IMR-90 (cell line): ENCODE measurements around the gene SCLY. TPM values are rescaled to one million over a fixed set of nuclear protein-coding genes. Genes with fewer than 3 reads are reported as not detected.

Source experiments
- ATAC-seq: fragments of 200-7000 bp; cut with Tn5 transposase; 2 replicates; pipeline ENCODE4 v1.9.1; 2020; ENCODE audit warnings: low read depth, mild to moderate bottlenecking, moderate library complexity
- BruUV-seq: library from RNA; stranded (reverse); fragments of 400-500 nt; replicated peaks from 2 replicates; lab custom pipeline; 2021; lab: Mats Ljungman, UMichigan
- CTCF ChIA-PET: fragments of 300-600 bp; formaldehyde crosslinking; extraction: SDS; loops from one replicate; lab custom pipeline; 2021; ENCODE audit warnings: antibody characterized with exemption; lab: Yijun Ruan, JAX
- POLR2A ChIA-PET: fragments of 300-600 bp; sonication (Branson Sonifier 250); formaldehyde crosslinking; loops from one replicate; lab custom pipeline; 2022; ENCODE audit warnings: antibody characterized with exemption; ENCODE audit not compliant: unreplicated experiment; lab: Charles Lee
- DNase-seq: peaks from one replicate; pipeline ENCODE4 v3.0.0; 2013
- H2AFZ ChIP-seq: replicated peaks from 2 replicates; pipeline ENCODE3; 2013; ENCODE audit warnings: low read length, mild to moderate bottlenecking; ENCODE audit not compliant: poor library complexity
- H2AK5ac ChIP-seq: 2 replicates; pipeline ENCODE4 v1.6.1; 2013; ENCODE audit warnings: low read depth, low read length, inconsistent platforms
- H2AK9ac ChIP-seq: replicated peaks from 2 replicates; pipeline ENCODE3; 2013; ENCODE audit warnings: mild to moderate bottlenecking, low read depth, low read length, moderate library complexity; ENCODE audit not compliant: poor library complexity
- H2BK120ac ChIP-seq: 2 replicates; pipeline ENCODE4 v1.6.1; 2013; ENCODE audit warnings: low read depth, low read length, inconsistent platforms
- H2BK15ac ChIP-seq: 3 replicates; pipeline ENCODE4 v1.6.1; 2013; ENCODE audit warnings: low read depth, low read length, inconsistent platforms
- H2BK20ac ChIP-seq: 2 replicates; pipeline ENCODE4 v1.6.1; 2013; ENCODE audit warnings: low read depth, mild to moderate bottlenecking, inconsistent platforms, low read length, moderate library complexity
- H2BK5ac ChIP-seq: 2 replicates; pipeline ENCODE4 v1.6.1; 2013; ENCODE audit warnings: mild to moderate bottlenecking, low read depth, low read length, inconsistent platforms; ENCODE audit not compliant: poor library complexity, severe bottlenecking
- H3K14ac ChIP-seq: replicated peaks from 2 replicates; pipeline ENCODE4 v1.6.1; 2013; ENCODE audit warnings: low read depth, low read length, inconsistent platforms
- H3K18ac ChIP-seq: 2 replicates; pipeline ENCODE4 v1.6.1; 2013; ENCODE audit warnings: low read depth, low read length, control low read depth
- H3K23ac ChIP-seq: 2 replicates; pipeline ENCODE4 v1.6.1; 2013; ENCODE audit warnings: low read depth, low read length, inconsistent platforms
- H3K27ac ChIP-seq: 2 replicates; pipeline ENCODE4 v1.5.1; 2013; ENCODE audit warnings: mild to moderate bottlenecking, control low read depth, low read length; ENCODE audit not compliant: insufficient read depth
- H3K27me3 ChIP-seq: 2 replicates; pipeline ENCODE4 v1.6.1; 2013; ENCODE audit warnings: low read length; ENCODE audit not compliant: control insufficient read depth, insufficient read depth
- H3K36me3 ChIP-seq: 2 replicates; pipeline ENCODE4 v1.6.1; 2013; ENCODE audit warnings: low read length, mixed read lengths; ENCODE audit not compliant: control insufficient read depth, insufficient read depth
- H3K4ac ChIP-seq: 2 replicates; pipeline ENCODE4 v1.6.1; 2013; ENCODE audit warnings: low read depth, low read length, inconsistent platforms
- H3K4me1 ChIP-seq: 2 replicates; pipeline ENCODE4 v1.6.1; 2013; ENCODE audit warnings: low read length, mixed read lengths; ENCODE audit not compliant: control insufficient read depth, insufficient read depth
- H3K4me2 ChIP-seq: 2 replicates; pipeline ENCODE4 v1.6.1; 2013; ENCODE audit warnings: low read depth, mild to moderate bottlenecking, control low read depth, low read length, moderate library complexity
- H3K4me3 ChIP-seq: 2 replicates; pipeline ENCODE4 v1.5.1; 2013; ENCODE audit warnings: low read depth, mild to moderate bottlenecking, control low read depth, low read length, moderate library complexity; ENCODE audit not compliant: insufficient read depth
- H3K56ac ChIP-seq: 2 replicates; pipeline ENCODE4 v1.6.1; 2013; ENCODE audit warnings: low read length, inconsistent platforms; ENCODE audit not compliant: insufficient read depth; ENCODE audit errors: extremely low read depth
- H3K79me1 ChIP-seq, 2 experiments: 2 replicates each; pipeline ENCODE4 v1.6.1; 2013; ENCODE audit warnings: low read length in 2 of 2, inconsistent platforms in 1 of 2, low read depth in 1 of 2
- H3K9ac ChIP-seq: 2 replicates; pipeline ENCODE4 v1.6.1; 2013; ENCODE audit warnings: low read depth, low read length, control low read depth
- H3K9me1 ChIP-seq: 2 replicates; pipeline ENCODE4 v1.6.1; 2013; ENCODE audit warnings: low read length, inconsistent platforms; ENCODE audit not compliant: insufficient read depth
- H3K9me3 ChIP-seq: 2 replicates; pipeline ENCODE4 v1.6.1; 2013; ENCODE audit warnings: low read length; ENCODE audit not compliant: control insufficient read depth, insufficient read depth
- H4K20me1 ChIP-seq: 2 replicates; pipeline ENCODE4 v1.6.1; 2013; ENCODE audit warnings: low read length, inconsistent platforms; ENCODE audit not compliant: insufficient read depth
- H4K5ac ChIP-seq: 2 replicates; pipeline ENCODE4 v1.6.1; 2013; ENCODE audit warnings: mild to moderate bottlenecking, low read depth, low read length, control low read depth
- H4K8ac ChIP-seq, 2 experiments: 2 replicates each; pipeline ENCODE4 v1.6.1; 2013; ENCODE audit warnings: low read depth in 2 of 2, low read length in 2 of 2, control low read depth in 1 of 2, inconsistent platforms in 1 of 2
- H4K91ac ChIP-seq: 2 replicates; pipeline ENCODE4 v1.6.1; 2013; ENCODE audit warnings: low read depth, low read length, inconsistent platforms; ENCODE audit not compliant: insufficient read depth
- BHLHE40 ChIP-seq: fragments of 150-350 bp; IDR thresholded peaks from 2 replicates; pipeline ENCODE4 v1.6.1; 2016; ENCODE audit warnings: mild to moderate bottlenecking, low read depth, low read length
- FOS ChIP-seq: fragments of 150-350 bp; IDR thresholded peaks from 2 replicates; pipeline ENCODE4 v1.6.1; 2016; ENCODE audit warnings: low read depth, low read length
- MAFK ChIP-seq: IDR thresholded peaks from 2 replicates; pipeline ENCODE4 v1.6.1; 2012; ENCODE audit warnings: low read depth, low read length, improper control_type of control experiment
- MAZ ChIP-seq: IDR thresholded peaks from 2 replicates; pipeline ENCODE4 v1.6.1; 2012; ENCODE audit warnings: low read depth, mild to moderate bottlenecking, low read length, improper control_type of control experiment, moderate library complexity, borderline replicate concordance
- NFE2L2 ChIP-seq: fragments of 150-350 bp; IDR thresholded peaks from 2 replicates; pipeline ENCODE4 v1.6.1; 2016; ENCODE audit warnings: low read depth, mild to moderate bottlenecking, low read length
- POLR2A ChIP-seq: IDR thresholded peaks from 2 replicates; pipeline ENCODE4 v1.6.1; 2012; ENCODE audit warnings: mild to moderate bottlenecking, low read depth, low read length
- RAD21 ChIP-seq: IDR thresholded peaks from 2 replicates; pipeline ENCODE4 v1.6.1; 2012; ENCODE audit warnings: low read length, improper control_type of control experiment
- RCOR1 ChIP-seq: IDR thresholded peaks from 2 replicates; pipeline ENCODE4 v1.6.1; 2012; ENCODE audit warnings: mild to moderate bottlenecking, low read length, improper control_type of control experiment; ENCODE audit not compliant: insufficient replicate concordance
- RFX5 ChIP-seq: IDR thresholded peaks from 2 replicates; pipeline ENCODE4 v1.8.0; 2012; ENCODE audit warnings: low read depth, mild to moderate bottlenecking, low read length, moderate library complexity
- WGBS, 2 experiments: methylation state at CpG; one replicate each; pipeline versions ENCODE4 v1.1.5 to v1.1.7; 2013; ENCODE audit warnings: missing lambda C conversion rate in 2 of 2; ENCODE audit not compliant: insufficient read length in 1 of 2; ENCODE audit errors: extremely low coverage in 2 of 2; 5-methylcytosine and 5-hydroxymethylcytosine counted together
- dilution Hi-C: fragments of 300-500 bp; cut with HindIII; formaldehyde crosslinking; loops from one replicate; pipeline ENCODE4 v1.14.3; 2018; ENCODE audit warnings: low sequenced_read_pairs; ENCODE audit not compliant: unreplicated experiment
- in situ Hi-C: fragments of 300-500 bp; cut with MboI; formaldehyde crosslinking; loops from 3 replicates; pipeline ENCODE4 v1.14.3; 2019; ENCODE audit warnings: low sequenced_read_pairs, inconsistent platforms, mixed read lengths
- intact Hi-C: fragments of 100-400 bp; cut with micrococcal nuclease; formaldehyde crosslinking; loops from 2 replicates; pipeline ENCODE4 v1.10.0; 2022
- polyA plus RNA-seq, 3 experiments: library from polyadenylated mRNA; depleted of rRNA; stranded (reverse); fragments of >200 nt; gene quantifications; 2 replicates each; pipeline ENCODE4 v1.2.3, GENCODE V29; 2012; ENCODE audit warnings: low replicate concordance in 1 of 3
- total RNA-seq: library from RNA; depleted of rRNA; stranded (reverse); fragments of >200 nt; gene quantifications from 2 replicates; pipeline ENCODE4 v1.2.3, GENCODE V29; 2012
- TF ChIP-seq, protein P1 (sequence below): fragments of 150-350 bp; IDR thresholded peaks from 2 replicates; pipeline ENCODE4 v1.6.1; 2016; ENCODE audit warnings: low read depth, mild to moderate bottlenecking, low read length, moderate library complexity, borderline replicate concordance
- TF ChIP-seq, protein P2 (sequence below): fragments of 150-350 bp; IDR thresholded peaks from 2 replicates; pipeline ENCODE4 v1.6.1; 2017; ENCODE audit warnings: mild to moderate bottlenecking, antibody characterized with exemption, low read length, low read depth

SCLY gene
- total and polyA plus RNA-seq, 2 of the 4 experiments (the other 2 are of a cell fraction) = 8.6 to 10.5 TPM

DNA sequence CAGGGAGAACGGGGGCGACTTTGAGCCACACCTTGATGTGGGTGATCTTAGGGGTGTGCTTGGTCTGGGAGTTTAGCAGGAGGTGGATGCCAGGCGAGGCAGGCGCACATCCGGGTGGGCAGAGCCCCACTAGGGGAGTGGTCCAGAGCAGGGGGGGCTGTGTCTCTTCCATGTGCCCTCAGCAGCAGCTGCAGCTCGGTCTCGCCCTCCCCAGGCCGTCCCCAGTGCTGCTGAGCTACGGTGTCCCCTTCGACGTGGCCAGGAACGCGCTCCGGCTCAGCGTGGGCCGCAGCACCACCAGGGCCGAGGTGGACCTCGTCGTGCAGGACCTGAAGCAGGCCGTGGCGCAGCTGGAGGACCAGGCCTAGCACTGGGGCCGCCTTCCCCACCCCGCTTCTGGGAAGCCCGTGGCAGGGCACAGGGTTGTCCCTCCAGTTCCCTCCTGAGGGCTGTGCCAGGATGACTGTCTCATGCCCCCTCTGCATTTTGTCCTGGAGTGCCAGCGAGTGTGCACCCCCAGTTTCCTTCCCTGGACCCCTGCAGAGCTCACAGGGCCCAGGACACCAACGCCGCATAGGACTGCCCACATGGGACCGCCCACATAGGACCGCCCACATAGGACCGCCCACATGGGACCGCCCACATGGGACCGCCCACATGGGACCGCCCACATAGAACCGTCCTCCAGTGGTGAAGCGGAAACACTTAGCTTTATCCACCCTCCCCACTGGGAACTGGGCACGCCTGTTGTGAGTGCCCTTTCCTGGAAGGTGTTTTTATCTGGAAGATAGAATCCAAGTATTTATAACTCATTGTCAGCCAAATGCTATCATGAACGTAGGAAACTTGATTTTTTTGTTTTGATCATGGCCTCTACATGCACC lies 37.4 kb downstream of the SCLY start:
- H3K56ac ChIP-seq = no peak overlapping the region
- H2BK5ac ChIP-seq = no peak overlapping the region
- H3K9ac ChIP-seq = no peak overlapping the region
- no peak overlapping the region for H4K91ac ChIP-seq
- WGBS, 2 experiments = 96% methylated on average over 22 of the region's 37 CpGs; no CpG with 5 or more reads in 1 of the 2 experiments
- peak; percentile 54 for ATAC-seq
- H3K9me1 ChIP-seq = no peaks in the 10 kb centered on the region
- H2BK120ac ChIP-seq = no peak overlapping the region
- H4K8ac ChIP-seq = no peak overlapping the region
- H3K27me3 ChIP-seq = no peaks in the 10 kb centered on the region; the same call in 1 of the 2 replicates
- H3K79me1 ChIP-seq = no peaks in the 10 kb centered on the region
- no peaks in the 10 kb centered on the region for H3K9me3 ChIP-seq
- no peak overlapping the region for H3K4ac ChIP-seq
- dilution Hi-C loops (no loop called here), in situ Hi-C loops (no loop called here), intact Hi-C loops (no loop called here)
- H4K5ac ChIP-seq = no peak overlapping the region
- H3K4me3 ChIP-seq = no peak overlapping the region
- H3K27ac ChIP-seq = no peak overlapping the region
- H3K18ac ChIP-seq = no peak overlapping the region
- H3K36me3 ChIP-seq = no peaks in the 10 kb centered on the region
- no peak overlapping the region for H2BK15ac ChIP-seq
- POLR2A ChIA-PET = no interaction called here
- BruUV-seq = TSS peak; percentile 56
- H2AK9ac ChIP-seq = no peak overlapping the region
- DNase-seq = no peak
- no peaks in the 10 kb centered on the region for H3K4me1 ChIP-seq
- no peaks in the 10 kb centered on the region for H4K20me1 ChIP-seq
- H3K4me2 ChIP-seq = no peak overlapping the region
- H2AFZ ChIP-seq = no peak overlapping the region
- CTCF ChIA-PET = no interaction called here
- H3K23ac ChIP-seq = no peak overlapping the region
- no peak overlapping the region for H2AK5ac ChIP-seq
- no peak for TF ChIP-seq POLR2A
- TF ChIP-seq RFX5 = no peak
- TF ChIP-seq, protein P1, sequence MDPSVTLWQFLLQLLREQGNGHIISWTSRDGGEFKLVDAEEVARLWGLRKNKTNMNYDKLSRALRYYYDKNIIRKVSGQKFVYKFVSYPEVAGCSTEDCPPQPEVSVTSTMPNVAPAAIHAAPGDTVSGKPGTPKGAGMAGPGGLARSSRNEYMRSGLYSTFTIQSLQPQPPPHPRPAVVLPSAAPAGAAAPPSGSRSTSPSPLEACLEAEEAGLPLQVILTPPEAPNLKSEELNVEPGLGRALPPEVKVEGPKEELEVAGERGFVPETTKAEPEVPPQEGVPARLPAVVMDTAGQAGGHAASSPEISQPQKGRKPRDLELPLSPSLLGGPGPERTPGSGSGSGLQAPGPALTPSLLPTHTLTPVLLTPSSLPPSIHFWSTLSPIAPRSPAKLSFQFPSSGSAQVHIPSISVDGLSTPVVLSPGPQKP = no peak
- no peak for TF ChIP-seq NFE2L2
- TF ChIP-seq, protein P2, sequence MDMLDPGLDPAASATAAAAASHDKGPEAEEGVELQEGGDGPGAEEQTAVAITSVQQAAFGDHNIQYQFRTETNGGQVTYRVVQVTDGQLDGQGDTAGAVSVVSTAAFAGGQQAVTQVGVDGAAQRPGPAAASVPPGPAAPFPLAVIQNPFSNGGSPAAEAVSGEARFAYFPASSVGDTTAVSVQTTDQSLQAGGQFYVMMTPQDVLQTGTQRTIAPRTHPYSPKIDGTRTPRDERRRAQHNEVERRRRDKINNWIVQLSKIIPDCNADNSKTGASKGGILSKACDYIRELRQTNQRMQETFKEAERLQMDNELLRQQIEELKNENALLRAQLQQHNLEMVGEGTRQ = no peak
- no peak for TF ChIP-seq BHLHE40
- no peak for TF ChIP-seq MAFK
- TF ChIP-seq RCOR1 = no peak
- TF ChIP-seq MAZ = no peak
- no peak for TF ChIP-seq FOS
- TF ChIP-seq RAD21 = no peak
- H3K14ac ChIP-seq = no peak overlapping the region
- H2BK20ac ChIP-seq = no peak overlapping the region
